Keratinocyte (primary cell): ENCODE measurements around the gene BAHCC1.

Experiments used
- EZH2 ChIP-seq: IDR thresholded peaks from one replicate; pipeline ENCODE4 v1.6.1; 2012; ENCODE audit warnings: inconsistent platforms, mild to moderate bottlenecking, low read length, moderate library complexity
- TF ChIP-seq, protein P1 (sequence below), 3 experiments: IDR thresholded peaks in 1 of 3; conservative IDR thresholded peaks in 1 of 3; optimal IDR thresholded peaks in 1 of 3; 2 replicates in 2 of 3; 3 replicates in 1 of 3; pipeline versions ENCODE3 to v1.5.1; 2011; ENCODE audit warnings: low read length in 3 of 3, mild to moderate bottlenecking in 3 of 3, moderate library complexity in 2 of 3, control low read depth in 1 of 3, inconsistent platforms in 1 of 3; ENCODE audit not compliant: insufficient read depth in 2 of 3; ENCODE audit errors: extremely low read depth in 1 of 3

DNA sequence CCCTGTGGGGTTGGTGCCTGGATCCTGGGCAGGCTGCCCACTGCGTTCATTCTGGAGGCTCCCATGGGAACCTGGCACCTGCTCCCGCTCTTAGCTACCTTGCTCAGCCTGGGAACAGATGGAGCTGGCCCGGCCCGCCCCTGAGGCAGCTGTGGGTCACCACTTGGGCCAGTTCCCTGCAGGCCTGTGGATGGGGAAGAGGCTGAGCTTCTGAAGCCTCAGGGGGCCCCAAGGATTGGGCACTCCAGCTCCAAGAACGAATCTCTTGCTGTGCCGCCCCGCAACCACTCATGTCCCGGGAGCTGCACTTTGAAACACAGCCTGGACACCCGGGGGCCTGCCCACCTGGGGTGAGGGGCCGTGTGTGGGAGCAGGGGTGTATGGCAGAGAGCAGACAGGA lies 37.7 kb downstream of the BAHCC1 start:
- TF ChIP-seq, protein P1, sequence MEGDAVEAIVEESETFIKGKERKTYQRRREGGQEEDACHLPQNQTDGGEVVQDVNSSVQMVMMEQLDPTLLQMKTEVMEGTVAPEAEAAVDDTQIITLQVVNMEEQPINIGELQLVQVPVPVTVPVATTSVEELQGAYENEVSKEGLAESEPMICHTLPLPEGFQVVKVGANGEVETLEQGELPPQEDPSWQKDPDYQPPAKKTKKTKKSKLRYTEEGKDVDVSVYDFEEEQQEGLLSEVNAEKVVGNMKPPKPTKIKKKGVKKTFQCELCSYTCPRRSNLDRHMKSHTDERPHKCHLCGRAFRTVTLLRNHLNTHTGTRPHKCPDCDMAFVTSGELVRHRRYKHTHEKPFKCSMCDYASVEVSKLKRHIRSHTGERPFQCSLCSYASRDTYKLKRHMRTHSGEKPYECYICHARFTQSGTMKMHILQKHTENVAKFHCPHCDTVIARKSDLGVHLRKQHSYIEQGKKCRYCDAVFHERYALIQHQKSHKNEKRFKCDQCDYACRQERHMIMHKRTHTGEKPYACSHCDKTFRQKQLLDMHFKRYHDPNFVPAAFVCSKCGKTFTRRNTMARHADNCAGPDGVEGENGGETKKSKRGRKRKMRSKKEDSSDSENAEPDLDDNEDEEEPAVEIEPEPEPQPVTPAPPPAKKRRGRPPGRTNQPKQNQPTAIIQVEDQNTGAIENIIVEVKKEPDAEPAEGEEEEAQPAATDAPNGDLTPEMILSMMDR (optimal IDR thresholded peaks at IDR 0.05 in 1 of 3, IDR thresholded peaks at IDR 0.05 in 1 of 3, conservative IDR thresholded peaks at IDR 0.05 in 1 of 3; ENCODE audit: extremely low read depth in 1 of 3, insufficient read depth in 2 of 3, low read length in 3 of 3), result no peak
- TF ChIP-seq EZH2, result no peak
